Left forelimb (tissue), 1 donor: ENCODE results near the gene HSPBAP1.
"Not testable (repeated sequence)": the region's sequence is repeated elsewhere in the genome, so short reads cannot be mapped to it uniquely, and the experiment has no call there.

ENCODE experiments used
- DNase-seq: peaks from one replicate; pipeline ENCODE4 v3.0.0-alpha.2; 2018; ENCODE audit warnings: low spot score

The HSPBAP1 gene

GRCh38 chr3:122785231-122785630, 8.4 kb downstream of the HSPBAP1 start:
- DNase-seq, result no peak

GRCh38 chr3:122784436-122784835, 9.2 kb downstream of the HSPBAP1 start:
- no peak for DNase-seq

DNA sequence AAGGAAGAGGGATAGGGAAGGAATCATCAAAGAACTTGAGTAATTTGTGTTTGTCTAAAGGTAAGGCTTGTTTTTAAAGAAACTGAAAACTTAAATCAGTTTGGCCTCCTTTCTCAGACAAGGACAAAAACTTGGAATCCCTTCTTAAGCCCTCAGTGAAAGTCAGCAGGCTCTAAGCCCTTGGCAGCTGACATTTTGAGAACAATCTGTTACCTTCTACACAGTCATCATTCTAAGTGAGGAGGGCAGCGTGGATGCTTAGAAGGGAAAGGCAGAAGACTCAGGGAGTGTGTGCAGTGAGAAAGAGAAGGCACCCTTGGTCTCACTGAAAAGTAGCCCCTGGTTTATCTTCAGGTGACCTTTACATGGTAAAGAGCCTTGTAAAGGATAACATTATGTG, 10.8 kb downstream of the HSPBAP1 start:
- DNase-seq, result no peak

DNA sequence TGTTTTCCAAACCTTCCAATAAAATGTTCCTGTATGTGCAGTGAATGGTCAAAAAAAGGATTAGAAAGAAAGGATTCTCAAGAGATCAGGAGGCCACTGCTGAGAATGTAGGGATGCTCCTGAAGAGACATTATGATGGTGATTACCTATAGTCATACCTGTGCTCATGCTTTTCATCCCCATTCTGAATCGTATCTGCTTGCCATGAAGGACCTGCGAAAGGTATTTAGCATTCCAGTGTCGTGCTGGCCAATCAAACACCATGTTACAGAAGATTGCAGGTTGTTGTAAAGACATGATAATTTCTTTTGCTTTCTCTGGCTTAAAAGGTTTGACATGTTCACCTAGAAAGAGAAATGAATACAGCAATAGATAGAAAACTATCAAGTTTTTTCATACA, 16.1 kb downstream of the HSPBAP1 start:
- no peak for DNase-seq

GRCh38 chr3:122776675-122777468, 16.8 kb downstream of the HSPBAP1 start:
- no peak for DNase-seq

- DNase-seq, result no peak
Observed at GRCh38 chr3:122774564-122774963, 19.1 kb downstream of the HSPBAP1 start.

GRCh38 chr3:122773944-122774509, 19.6 kb downstream of the HSPBAP1 start:
- no peak for DNase-seq

- DNase-seq, result no peak
Observed at GRCh38 chr3:122772827-122773226, 20.8 kb downstream of the HSPBAP1 start.

DNA sequence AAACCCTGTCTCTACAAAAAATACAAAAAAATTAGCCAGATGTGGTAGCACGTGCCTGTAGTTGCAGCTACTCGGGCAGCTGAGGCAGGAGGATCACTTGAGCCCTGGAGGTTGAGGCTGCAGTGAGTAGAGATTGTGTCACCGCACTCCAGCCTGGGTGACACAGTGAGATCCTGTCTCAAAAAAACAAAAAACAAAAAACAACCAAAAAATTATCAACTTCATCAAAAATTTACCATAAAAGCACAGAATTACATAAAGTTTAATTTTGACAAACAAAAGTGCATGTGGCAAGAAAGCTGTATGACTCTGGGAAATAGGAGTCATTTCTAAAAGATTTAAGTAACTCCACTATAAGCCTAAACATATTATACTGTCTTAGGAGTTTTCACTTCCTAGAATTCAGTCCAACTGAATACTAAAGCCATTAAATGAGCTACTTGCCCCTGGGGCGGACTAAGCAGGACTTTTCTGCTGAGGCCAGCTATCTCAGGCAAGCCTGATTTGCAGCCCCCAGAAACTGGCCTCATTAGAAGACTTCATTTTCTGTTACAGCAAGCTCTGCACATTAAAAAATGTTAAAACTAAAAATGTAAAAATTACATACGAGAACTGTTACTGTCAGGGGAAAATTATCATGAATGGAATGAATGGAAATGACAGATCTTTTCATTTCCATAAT, 23.0 kb downstream of the HSPBAP1 start:
- DNase-seq, result no peak

DNA sequence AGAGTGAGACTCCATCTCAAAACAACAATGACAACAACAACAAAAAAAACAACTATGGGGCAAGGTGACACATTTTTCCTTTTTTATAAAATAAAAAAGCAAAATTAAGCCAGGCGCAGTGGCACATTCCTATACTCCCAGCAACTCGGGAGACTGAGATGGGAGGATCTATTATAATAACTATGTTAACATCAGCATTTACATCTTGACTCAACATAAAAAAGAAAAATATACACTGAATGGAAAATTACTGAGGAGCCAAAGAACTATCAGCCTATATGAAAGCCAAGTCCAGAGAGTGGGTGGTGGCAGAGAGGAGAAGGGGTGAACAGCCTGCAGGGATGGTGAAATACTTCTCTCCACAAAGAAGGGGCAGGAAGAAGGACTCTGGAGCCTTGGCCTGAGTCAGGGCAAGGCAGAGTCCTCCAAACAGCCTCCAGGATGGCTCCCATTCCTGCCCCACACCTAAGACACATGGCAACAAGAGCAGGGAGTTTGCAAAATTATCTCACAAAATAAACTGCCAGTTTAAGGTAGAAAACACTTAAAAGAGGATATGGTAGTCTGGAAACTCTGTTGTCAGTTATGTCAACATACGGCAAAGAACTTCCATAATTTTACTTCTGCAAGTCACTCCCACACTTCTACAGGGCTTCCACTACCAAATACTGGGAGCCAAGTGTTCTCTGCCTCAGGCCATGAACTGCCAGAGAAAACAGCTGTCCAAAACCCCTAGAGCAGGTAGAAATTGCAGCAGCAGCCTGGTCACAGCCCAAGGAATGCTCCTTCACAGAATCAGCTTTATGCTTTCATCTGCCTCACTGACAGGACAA, 25.9 kb downstream of the HSPBAP1 start:
- DNase-seq, result no peak

DNA sequence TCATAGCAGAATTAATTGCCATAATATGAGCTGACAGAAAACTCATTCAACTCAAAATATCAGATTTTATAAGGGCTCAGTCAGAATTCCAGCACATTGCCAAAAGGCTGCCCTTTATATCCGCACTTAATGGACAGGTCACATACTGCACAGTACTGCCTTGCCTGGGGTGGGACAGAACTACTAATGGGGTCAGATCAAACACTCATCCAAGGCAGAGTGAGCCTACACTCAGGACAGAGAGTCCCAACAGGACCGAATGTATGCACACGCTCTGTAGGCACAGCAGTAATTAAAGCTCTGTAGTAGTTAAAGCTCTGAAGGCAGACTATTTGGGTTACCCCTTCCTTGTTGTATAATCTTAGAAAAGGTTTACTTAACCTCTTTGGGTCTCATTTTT, 27.2 kb downstream of the HSPBAP1 start:
- no peak for DNase-seq

GRCh38 chr3:122760453-122761271, 33.0 kb downstream of the HSPBAP1 start:
- no peak for DNase-seq

DNA sequence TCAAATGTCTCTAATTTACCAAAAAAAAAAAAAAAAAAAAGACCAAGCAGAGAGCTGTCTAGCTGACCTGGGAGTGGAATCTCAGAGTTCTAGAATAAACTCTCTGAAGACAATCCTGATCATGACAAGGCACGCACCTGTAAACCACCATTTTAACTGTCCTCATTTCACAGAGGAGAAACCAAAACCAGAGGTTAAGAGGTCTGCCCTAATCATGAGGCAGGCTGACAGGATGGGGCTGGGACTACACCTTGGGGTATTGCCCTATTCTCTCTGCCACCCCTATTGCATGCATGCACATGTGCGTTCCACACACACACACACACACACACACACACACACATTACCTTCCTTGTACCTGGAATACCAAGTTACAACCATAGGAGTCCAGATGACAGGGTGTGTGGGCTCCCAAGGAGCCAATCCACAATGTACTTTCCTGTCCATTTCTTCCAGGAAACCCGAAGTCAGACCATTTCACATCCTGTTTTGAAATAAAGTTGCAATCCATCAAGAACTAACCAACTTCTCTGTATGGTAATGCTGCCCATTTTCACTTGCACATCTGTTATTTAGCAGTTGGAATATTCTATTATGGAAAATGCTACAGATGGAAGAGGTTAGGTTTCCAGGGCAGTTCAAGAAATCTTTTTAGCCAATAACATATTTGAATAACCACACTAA, 34.6 kb downstream of the HSPBAP1 start:
- no peak for DNase-seq

DNA sequence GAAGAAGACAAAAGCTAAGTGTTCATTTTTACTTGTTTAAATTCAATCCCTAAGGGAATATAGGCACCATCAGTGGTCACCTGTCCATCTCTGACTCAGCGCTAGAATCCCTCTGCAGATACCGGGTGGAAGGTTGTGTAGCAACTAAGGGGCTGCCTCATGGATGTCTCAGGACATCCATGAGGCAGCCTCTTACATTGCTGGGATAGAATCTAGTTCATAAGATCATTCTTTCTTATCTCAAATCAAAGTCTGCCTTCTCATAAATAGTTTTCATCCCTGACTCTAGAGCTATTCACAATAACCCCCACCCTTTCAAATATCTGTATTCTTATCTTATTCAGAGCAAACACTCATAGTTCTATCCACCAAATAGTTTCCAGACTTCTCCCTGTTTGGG, 38.1 kb downstream of the HSPBAP1 start:
- DNase-seq, result no peak

DNA sequence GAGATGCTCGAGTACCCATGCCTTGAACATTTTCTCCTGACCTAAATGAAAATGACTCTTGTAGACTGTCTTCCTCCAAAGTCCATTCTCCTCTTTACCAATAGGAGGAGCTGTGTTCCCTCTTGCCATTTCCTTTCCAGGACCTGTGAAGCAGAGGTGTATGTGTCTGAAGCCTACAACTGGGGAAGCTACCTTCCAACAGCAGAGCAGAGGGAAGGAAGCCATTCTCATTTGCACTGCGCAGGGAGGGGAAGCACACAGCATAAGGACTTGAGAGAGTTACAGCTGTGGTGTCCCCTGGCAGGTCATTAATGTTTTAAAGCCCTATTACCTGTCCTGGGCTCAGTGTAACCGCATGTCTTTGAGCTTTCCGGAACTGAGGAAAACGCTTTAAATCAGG, 38.7 kb downstream of the HSPBAP1 start:
- DNase-seq, result no peak

GRCh38 chr3:122748347-122748746, 45.3 kb downstream of the HSPBAP1 start:
- DNase-seq, result no peak

GRCh38 chr3:122747295-122747694, 46.3 kb downstream of the HSPBAP1 start:
- not testable (repeated sequence) for DNase-seq

DNA sequence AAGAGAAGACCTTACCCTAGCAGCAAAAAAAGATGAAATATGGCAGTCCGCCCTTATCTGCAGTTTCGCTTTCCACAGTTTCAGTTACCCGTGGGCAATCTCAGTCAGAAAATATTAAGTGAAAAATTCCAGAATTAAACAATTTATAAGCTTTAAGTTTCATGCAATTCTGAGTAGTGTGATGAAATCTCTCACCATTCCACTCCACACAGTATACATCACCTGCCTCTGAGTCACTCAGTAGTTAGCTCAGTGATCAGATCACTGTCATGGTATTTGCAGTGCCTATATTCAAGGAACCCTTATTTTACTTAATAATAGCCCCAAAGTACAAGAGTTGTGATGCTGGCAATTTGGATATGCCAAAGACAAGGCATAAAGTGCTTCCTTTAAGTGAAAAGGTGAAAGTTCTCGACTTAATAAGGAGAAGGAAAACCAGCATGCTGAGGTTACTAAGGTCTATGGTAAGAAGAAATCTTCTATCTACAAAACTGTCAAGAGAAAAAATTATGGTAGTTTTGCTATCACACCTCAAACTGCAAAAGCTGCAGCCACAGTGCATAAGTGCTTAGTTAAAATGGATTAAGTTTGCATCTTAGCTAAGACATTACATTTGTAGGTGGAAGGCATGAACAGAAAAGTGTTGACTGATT, 48.1 kb downstream of the HSPBAP1 start:
- DNase-seq, result no peak

DNA sequence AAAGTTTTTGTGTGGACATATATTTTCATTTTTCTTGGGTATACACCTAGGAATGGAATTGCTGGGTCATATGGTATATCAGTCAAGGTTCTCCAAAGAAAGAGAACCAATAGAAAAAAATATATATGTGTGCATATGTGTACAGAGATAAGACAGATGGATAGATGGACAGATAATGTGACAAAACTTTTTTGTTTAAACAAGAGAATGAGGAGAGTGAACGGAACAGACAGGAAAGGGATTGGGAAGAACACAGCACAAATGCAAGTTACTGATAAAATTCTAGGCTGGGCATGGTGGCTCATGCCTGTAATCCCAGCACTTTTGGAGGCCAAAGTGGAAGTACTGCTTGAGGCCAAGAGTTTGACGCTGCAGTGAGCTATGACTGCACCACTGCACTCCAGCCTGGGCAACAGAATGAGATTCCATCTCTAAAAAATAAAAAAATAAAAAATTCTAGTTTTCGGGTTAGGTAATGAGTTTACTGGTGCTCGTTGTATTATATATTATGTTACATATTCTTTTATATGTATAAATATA, 50.0 kb downstream of the HSPBAP1 start:
- no peak for DNase-seq

DNA sequence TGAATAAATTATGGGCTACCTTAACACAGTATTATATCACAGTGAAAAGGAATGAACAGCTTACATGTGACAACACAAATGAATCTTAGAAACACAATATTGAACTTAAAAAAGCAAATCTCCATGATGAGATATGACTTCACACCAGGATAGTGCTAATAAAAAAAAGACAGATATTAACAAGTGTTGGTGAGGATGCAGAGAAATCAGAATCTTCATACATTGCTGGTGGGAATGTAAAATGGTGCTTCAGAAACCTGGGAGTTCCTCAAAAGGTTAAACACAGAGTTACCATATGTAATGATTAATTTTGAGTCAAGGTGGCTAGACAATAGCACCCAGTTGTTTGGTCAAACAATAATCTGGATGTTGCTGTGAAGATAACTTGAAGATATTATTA, 51.4 kb downstream of the HSPBAP1 start:
- DNase-seq, result no peak
